ENCODE results near the gene LYAR. TPM values are rescaled to one million over a fixed set of nuclear protein-coding genes. Genes with fewer than 3 reads are reported as not detected.

The LYAR gene
- total and polyA plus RNA-seq, 2 experiments from 2014 or later: 44.0 to 105 TPM

DNA sequence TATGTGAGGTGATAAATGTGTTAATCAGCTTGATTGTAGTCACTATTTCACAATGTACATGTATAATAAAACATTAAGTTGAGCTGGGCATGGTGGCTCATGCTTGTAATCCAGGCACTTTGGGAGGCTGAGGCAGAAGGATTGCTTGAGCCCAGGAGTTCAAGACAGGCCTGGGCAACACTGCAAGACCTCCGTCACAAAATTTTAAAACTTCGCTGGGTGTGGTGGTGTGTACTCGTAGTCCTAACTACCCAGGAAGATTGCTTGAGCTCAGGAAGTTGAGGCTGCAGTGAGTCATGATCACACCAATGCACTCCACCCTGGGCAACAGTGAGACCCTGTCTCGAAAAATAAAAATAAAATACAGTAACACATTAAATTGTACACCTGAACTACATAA is 20.1 kb downstream of the LYAR start (continued):
- TF ChIP-seq, protein P1, sequence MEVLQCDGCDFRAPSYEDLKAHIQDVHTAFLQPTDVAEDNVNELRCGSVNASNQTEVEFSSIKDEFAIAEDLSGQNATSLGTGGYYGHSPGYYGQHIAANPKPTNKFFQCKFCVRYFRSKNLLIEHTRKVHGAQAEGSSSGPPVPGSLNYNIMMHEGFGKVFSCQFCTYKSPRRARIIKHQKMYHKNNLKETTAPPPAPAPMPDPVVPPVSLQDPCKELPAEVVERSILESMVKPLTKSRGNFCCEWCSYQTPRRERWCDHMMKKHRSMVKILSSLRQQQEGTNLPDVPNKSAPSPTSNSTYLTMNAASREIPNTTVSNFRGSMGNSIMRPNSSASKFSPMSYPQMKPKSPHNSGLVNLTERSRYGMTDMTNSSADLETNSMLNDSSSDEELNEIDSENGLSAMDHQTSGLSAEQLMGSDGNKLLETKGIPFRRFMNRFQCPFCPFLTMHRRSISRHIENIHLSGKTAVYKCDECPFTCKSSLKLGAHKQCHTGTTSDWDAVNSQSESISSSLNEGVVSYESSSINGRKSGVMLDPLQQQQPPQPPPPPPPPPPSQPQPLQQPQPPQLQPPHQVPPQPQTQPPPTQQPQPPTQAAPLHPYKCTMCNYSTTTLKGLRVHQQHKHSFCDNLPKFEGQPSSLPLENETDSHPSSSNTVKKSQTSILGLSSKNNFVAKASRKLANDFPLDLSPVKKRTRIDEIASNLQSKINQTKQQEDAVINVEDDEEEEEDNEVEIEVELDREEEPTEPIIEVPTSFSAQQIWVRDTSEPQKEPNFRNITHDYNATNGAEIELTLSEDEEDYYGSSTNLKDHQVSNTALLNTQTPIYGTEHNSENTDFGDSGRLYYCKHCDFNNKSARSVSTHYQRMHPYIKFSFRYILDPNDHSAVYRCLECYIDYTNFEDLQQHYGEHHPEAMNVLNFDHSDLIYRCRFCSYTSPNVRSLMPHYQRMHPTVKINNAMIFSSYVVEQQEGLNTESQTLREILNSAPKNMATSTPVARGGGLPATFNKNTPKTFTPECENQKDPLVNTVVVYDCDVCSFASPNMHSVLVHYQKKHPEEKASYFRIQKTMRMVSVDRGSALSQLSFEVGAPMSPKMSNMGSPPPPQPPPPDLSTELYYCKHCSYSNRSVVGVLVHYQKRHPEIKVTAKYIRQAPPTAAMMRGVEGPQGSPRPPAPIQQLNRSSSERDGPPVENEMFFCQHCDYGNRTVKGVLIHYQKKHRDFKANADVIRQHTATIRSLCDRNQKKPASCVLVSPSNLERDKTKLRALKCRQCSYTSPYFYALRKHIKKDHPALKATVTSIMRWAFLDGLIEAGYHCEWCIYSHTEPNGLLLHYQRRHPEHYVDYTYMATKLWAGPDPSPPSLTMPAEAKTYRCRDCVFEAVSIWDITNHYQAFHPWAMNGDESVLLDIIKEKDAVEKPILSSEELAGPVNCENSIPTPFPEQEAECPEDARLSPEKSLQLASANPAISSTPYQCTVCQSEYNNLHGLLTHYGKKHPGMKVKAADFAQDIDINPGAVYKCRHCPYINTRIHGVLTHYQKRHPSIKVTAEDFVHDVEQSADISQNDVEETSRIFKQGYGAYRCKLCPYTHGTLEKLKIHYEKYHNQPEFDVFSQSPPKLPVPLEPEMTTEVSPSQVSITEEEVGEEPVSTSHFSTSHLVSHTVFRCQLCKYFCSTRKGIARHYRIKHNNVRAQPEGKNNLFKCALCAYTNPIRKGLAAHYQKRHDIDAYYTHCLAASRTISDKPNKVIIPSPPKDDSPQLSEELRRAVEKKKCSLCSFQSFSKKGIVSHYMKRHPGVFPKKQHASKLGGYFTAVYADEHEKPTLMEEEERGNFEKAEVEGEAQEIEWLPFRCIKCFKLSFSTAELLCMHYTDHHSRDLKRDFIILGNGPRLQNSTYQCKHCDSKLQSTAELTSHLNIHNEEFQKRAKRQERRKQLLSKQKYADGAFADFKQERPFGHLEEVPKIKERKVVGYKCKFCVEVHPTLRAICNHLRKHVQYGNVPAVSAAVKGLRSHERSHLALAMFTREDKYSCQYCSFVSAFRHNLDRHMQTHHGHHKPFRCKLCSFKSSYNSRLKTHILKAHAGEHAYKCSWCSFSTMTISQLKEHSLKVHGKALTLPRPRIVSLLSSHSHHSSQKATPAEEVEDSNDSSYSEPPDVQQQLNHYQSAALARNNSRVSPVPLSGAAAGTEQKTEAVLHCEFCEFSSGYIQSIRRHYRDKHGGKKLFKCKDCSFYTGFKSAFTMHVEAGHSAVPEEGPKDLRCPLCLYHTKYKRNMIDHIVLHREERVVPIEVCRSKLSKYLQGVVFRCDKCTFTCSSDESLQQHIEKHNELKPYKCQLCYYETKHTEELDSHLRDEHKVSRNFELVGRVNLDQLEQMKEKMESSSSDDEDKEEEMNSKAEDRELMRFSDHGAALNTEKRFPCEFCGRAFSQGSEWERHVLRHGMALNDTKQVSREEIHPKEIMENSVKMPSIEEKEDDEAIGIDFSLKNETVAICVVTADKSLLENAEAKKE (CRISPR knock-in tag; IDR thresholded peaks at IDR 0.05): no peak
- no peak for TF ChIP-seq NANOG (IDR thresholded peaks at IDR 0.05; ENCODE audit: borderline replicate concordance)

DNA sequence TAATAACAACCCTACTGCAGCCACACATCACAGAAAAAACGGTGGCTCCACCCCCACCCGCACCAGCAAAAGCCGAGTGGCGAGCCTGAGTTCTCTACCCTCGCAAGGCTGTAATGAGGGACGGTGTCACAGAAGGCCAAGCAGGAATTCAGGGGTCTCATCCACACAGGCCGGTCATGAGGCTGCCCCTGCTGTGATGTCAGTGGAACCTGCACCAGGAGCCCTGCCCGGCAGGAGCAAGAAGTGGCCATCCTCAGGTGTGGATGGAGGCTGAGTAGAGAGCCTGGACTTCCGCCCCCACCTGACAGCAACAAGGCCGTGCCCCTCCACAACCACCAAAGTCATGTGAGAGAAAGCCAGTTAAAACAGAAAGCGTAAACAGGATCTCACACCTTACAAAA is 20.6 kb downstream of the LYAR start:
- Mint-ChIP-seq H3K4me3 (no peak overlapping the region), H3K4me1 (no peaks in the 10 kb centered on the region), H3K27me3 (ENCODE audit: insufficient read depth, low read depth, poor library complexity) (no peaks in the 10 kb centered on the region), H3K9me3 (no peaks in the 10 kb centered on the region), H3K27ac (no peak overlapping the region), H3K36me3 (ENCODE audit: low read depth) (peaks cover 65% of the 10 kb centered on the region)
- H3K27ac ChIP-seq (ENCODE audit: low read depth): no peak overlapping the region
- no peaks in the 10 kb centered on the region for H3K27me3 ChIP-seq (ENCODE audit: insufficient read depth)
- H3K4me3 ChIP-seq: no peak overlapping the region
- ATAC-seq (no peak), DNase-seq (ENCODE audit: low spot score) (no peak)
- H3K79me2 ChIP-seq (replicated peaks; ENCODE audit: insufficient read depth): 0 out of 2 replicates have a peak, but pooled peaks cover 3% of the 10 kb centered on the region
- H2AFZ ChIP-seq: no peak overlapping the region
- H3F3A ChIP-seq (replicated peaks; ENCODE audit: low read depth): no peaks in the 10 kb centered on the region
- H3K36me3 ChIP-seq (ENCODE audit: insufficient read depth): peaks cover 46% of the 10 kb centered on the region
- peaks cover 9% of the 10 kb centered on the region; the same call in 1 of the 2 replicates for H4K20me1 ChIP-seq (replicated peaks; ENCODE audit: insufficient read depth)
- no peak overlapping the region for H3K4me2 ChIP-seq
- no peaks in the 10 kb centered on the region; the same call in 1 of the 2 replicates for H3K9me2 ChIP-seq (ENCODE audit: insufficient read depth)
- no peaks in the 10 kb centered on the region for H3K4me1 ChIP-seq (ENCODE audit: insufficient read depth)
- TF ChIP-seq NANOG (IDR thresholded peaks at IDR 0.05; ENCODE audit: borderline replicate concordance) (no peak), CREB1 (CRISPR knock-in tag; IDR thresholded peaks at IDR 0.05; ENCODE audit: low read depth) (no peak), EZH2 (IDR thresholded peaks at IDR 0.05; ENCODE audit: low read depth, unreplicated experiment) (no peak), EZH2phosphoT487 (IDR thresholded peaks at IDR 0.05; ENCODE audit: unreplicated experiment) (no peak), STAT1 (IDR thresholded peaks at IDR 0.05; ENCODE audit: unreplicated experiment) (no peak), ZNF114 (CRISPR knock-in tag; IDR thresholded peaks at IDR 0.05) (no peak), ZNF331 (CRISPR knock-in tag; IDR thresholded peaks at IDR 0.05; ENCODE audit: low read depth) (no peak), POLR2AphosphoS5 (IDR thresholded peaks at IDR 0.05; ENCODE audit: low read depth) (no peak)
- TF ChIP-seq, protein P2, sequence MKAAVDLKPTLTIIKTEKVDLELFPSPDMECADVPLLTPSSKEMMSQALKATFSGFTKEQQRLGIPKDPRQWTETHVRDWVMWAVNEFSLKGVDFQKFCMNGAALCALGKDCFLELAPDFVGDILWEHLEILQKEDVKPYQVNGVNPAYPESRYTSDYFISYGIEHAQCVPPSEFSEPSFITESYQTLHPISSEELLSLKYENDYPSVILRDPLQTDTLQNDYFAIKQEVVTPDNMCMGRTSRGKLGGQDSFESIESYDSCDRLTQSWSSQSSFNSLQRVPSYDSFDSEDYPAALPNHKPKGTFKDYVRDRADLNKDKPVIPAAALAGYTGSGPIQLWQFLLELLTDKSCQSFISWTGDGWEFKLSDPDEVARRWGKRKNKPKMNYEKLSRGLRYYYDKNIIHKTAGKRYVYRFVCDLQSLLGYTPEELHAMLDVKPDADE (IDR thresholded peaks at IDR 0.05): no peak
- TF ChIP-seq, protein P3, sequence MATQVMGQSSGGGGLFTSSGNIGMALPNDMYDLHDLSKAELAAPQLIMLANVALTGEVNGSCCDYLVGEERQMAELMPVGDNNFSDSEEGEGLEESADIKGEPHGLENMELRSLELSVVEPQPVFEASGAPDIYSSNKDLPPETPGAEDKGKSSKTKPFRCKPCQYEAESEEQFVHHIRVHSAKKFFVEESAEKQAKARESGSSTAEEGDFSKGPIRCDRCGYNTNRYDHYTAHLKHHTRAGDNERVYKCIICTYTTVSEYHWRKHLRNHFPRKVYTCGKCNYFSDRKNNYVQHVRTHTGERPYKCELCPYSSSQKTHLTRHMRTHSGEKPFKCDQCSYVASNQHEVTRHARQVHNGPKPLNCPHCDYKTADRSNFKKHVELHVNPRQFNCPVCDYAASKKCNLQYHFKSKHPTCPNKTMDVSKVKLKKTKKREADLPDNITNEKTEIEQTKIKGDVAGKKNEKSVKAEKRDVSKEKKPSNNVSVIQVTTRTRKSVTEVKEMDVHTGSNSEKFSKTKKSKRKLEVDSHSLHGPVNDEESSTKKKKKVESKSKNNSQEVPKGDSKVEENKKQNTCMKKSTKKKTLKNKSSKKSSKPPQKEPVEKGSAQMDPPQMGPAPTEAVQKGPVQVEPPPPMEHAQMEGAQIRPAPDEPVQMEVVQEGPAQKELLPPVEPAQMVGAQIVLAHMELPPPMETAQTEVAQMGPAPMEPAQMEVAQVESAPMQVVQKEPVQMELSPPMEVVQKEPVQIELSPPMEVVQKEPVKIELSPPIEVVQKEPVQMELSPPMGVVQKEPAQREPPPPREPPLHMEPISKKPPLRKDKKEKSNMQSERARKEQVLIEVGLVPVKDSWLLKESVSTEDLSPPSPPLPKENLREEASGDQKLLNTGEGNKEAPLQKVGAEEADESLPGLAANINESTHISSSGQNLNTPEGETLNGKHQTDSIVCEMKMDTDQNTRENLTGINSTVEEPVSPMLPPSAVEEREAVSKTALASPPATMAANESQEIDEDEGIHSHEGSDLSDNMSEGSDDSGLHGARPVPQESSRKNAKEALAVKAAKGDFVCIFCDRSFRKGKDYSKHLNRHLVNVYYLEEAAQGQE (IDR thresholded peaks at IDR 0.05; ENCODE audit: unreplicated experiment): no peak
- TF ChIP-seq, protein P4, sequence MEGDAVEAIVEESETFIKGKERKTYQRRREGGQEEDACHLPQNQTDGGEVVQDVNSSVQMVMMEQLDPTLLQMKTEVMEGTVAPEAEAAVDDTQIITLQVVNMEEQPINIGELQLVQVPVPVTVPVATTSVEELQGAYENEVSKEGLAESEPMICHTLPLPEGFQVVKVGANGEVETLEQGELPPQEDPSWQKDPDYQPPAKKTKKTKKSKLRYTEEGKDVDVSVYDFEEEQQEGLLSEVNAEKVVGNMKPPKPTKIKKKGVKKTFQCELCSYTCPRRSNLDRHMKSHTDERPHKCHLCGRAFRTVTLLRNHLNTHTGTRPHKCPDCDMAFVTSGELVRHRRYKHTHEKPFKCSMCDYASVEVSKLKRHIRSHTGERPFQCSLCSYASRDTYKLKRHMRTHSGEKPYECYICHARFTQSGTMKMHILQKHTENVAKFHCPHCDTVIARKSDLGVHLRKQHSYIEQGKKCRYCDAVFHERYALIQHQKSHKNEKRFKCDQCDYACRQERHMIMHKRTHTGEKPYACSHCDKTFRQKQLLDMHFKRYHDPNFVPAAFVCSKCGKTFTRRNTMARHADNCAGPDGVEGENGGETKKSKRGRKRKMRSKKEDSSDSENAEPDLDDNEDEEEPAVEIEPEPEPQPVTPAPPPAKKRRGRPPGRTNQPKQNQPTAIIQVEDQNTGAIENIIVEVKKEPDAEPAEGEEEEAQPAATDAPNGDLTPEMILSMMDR (conservative IDR thresholded peaks at IDR 0.05; ENCODE audit: low read depth in 2 of 2): no peak

Measured in GM23338 (cell line).